DMS 273 treated with DMSO at 0.1 percent for 48 hours (cell line): ENCODE data around the gene SEC61B.
"Not testable (repeated sequence)": the region's sequence is repeated elsewhere in the genome, so short reads cannot be mapped to it uniquely, and the experiment has no call there.

ENCODE experiments used
- DNase-seq: peaks from one replicate; lab custom pipeline; 2025; lab: John Stamatoyannopoulos, UW

SEC61B gene

GRCh38 chr9:99192786-99193465 lies 29.2 kb upstream of the SEC61B start:
- no peak for DNase-seq

GRCh38 chr9:99193466-99193821 lies 28.6 kb upstream of the SEC61B start:
- no peak for DNase-seq

DNA sequence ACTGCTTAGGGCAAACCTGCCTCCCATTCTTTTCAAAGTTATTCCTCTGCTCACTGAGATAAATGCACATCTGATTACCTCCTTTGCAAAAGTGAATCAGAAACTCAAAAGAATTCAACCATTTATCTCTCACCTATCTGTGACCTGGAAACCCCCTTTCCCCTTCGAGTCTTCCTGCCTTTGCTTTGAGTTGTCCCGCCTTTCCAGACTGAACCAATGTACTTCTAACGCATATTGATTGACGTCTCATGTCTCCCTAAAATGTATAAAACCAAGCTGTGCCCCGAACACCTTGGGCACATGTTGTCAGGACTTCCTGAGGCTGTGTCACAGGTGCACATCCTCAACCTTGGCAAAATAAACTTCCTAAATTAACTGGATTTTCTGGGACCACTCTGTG lies 25.6 kb upstream of the SEC61B start:
- DNase-seq: not testable (repeated sequence)

DNA sequence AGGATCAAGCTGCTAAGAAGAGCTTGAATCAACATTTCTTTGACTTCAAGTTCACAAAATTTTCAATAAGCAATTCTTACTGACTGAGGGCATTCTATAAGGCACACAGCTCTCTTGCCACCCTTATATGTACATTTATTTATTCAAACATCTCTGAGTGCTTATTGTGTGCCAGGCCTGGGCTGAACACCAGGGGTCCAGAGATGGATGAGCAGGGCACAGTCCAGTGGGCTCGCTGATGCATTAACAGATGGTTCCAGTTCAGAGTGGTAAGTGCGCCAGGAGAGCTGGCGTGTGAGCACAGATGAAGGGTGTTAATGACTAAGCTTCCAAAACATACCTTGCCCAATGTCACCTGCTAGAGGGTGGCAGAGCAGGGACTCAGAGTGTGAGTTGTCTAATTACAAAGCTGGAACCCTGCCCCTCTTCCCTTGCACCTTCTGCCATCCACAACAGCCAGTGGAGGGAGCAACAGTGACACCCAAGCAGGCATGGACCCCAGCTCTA lies 24.9 kb upstream of the SEC61B start:
- DNase-seq: peak; percentile 4

- DNase-seq: no peak
Observed at GRCh38 chr9:99197987-99198386, 24.1 kb upstream of the SEC61B start.

DNA sequence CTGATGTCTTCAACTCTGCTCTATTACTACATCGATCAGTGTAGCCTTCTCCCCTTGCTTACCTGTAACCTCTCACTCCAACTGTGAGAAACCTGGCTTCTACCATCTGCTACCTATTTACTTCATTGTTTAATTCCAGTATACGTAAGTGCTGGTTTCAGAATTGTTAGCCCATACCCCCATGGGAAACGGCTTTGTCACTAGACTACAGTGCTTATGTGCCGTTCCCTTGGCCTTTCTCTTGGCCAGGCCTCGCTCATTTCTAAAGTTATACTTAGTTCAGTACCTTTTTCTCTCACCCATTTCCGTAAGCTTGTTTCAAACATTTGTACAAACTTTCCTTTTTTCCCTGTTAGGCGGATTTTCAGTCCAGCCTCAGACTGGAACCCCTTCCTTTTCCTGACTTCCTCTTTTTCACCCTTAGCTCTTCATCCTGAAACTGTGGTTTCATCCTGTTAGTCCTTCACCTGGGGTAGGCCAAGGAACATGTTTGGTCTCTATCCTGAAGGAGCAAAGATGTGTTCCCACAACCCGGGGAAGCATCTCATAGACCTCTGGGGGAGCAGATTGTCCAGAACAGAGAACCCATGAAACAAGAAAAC lies 22.0 kb upstream of the SEC61B start:
- DNase-seq: peak; percentile 33

GRCh38 chr9:99201603-99202002 lies 20.5 kb upstream of the SEC61B start:
- no peak for DNase-seq

DNA sequence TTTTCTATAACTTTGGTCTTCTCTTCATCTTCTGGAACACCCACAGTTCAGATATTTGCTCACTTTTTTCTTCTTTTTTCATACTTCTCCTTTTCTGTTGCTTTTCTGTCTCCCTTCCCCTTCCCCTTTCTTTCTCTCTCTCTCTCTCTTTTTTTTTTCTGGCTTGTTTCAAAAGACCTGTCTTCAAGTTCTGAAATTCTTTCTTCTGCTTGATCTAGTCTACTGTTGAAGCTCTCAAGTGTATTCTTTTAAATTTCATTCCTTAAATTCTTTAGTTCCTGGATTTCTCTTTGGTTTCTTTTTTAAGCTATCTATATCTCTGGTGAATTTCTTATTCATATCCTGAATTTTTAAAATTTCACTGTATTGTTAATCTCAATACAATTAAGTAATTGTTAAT lies 11.5 kb upstream of the SEC61B start:
- no peak for DNase-seq

GRCh38 chr9:99211746-99212145 lies 10.3 kb upstream of the SEC61B start:
- no peak for DNase-seq

DNA sequence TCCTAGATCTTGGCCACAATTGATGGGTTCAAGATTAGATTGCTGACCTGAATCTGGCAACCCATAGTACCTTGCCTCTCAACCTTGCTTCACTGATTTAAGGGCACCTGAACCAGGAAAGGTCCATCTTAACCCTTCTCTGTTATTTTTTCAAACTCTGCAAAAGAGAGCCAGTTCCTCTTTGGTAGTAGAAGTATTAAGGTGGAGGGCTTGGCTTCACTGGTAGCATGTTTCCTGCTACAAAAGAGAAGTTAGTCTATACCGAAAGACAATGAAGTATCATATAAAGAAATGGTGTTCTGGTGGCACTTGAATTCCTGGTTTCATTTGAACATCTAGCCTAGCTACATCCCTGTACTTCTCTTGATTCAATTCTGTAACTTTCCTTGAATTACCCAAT lies 8.9 kb upstream of the SEC61B start:
- no peak for DNase-seq

DNA sequence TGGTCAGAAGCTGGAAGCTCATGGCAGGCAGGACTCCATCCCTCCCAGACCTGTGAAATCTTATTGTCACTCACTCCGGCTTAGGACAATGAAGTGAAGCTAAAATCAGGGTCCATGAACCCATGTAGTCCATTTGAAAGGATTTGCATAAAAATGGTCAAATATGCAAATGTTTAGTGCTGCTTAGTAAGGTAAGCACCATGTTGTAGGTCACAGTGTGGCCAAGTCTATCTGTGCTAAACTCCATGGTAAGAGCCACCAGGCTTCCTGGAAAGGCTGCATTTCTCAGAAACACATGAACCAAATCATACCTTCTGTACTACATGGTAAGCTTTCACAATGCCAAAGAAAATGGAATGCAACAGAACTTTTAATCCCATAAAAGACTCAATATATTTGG lies 6.0 kb upstream of the SEC61B start:
- DNase-seq: no peak

GRCh38 chr9:99220011-99220410 lies 2.1 kb upstream of the SEC61B start:
- DNase-seq: no peak

GRCh38 chr9:99221266-99221620 lies 839 bp upstream of the SEC61B start:
- DNase-seq: no peak

GRCh38 chr9:99222416-99223270 lies 561 bp downstream of the SEC61B start:
- DNase-seq: no peak

- DNase-seq: no peak
Observed at GRCh38 chr9:99224445-99224844, 2.4 kb downstream of the SEC61B start.

DNA sequence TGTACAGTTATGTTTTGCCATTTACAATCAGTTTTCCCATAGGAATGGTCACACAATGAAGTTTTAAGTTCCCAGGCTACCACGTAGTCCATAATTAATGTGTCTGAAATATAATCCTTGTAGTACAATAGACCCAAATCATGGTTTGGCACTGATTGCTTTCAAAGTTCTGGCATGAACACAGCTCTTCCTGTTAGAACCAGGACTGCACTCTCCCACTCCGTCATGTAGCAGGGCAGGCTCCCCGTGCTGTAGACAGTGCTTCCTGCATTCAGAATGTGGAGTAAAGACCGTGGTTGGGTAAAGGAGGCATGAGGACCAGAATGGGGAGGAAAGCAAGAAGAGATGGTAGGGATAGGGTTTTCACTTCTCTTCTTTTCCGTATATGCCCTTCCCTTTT lies 4.0 kb downstream of the SEC61B start:
- no peak for DNase-seq

DNA sequence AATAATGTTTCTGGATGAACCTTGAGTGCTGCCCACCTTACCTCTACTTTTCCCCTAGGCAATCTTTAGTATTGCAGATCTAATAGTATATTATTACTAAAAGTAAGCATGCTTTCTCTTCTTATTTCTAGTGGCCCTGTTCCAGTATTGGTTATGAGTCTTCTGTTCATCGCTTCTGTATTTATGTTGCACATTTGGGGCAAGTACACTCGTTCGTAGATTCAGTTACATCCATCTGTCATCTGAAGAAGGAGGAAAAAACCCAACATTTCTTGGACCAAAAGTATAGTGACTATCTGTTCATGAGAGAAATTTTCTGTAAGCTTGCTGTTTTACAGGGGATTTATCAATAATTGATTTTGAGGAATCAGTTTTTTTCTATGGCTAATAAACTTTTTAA lies 8.1 kb downstream of the SEC61B start:
- DNase-seq: no peak

- DNase-seq: no peak
Observed at GRCh38 chr9:99231711-99232110, 9.6 kb downstream of the SEC61B start.

DNA sequence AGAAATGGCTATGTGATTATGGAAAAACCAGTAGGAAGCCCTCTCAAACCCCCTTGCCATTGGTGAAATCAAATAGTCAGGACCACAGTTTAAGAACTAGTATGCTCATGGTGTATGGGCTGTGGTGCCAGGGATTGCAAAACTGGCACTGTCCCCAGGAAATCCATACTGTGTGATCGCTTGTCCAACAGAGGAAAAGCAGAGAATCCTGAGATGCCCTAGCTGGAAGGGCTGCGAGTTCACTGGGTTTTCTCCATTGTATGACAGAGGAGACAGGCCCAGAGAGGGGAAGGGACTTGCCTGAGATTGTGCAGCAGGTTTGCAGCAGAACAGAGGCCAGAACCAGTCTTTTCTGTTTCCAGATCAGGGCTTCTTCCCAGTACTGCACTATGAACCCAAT lies 12.5 kb downstream of the SEC61B start:
- DNase-seq: no peak

DNA sequence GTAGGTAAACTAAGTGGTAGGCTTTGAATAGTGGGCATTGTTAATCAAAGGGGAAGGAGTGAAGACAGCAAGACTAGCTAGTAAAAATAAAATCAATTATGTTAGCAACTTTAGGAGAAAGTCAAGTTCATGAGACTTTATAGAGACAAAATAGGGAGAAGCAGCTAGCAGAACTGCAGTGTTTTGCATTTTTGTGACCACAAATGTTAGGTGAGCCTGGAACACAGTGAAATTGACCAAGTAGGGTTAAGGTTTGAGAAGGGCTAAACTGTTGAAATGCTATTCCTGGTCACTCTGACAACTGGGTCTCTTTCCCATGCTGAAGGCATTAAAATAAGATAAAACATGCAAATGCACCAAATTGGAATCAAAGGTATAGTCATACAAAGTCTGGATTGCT lies 13.0 kb downstream of the SEC61B start:
- no peak for DNase-seq

DNA sequence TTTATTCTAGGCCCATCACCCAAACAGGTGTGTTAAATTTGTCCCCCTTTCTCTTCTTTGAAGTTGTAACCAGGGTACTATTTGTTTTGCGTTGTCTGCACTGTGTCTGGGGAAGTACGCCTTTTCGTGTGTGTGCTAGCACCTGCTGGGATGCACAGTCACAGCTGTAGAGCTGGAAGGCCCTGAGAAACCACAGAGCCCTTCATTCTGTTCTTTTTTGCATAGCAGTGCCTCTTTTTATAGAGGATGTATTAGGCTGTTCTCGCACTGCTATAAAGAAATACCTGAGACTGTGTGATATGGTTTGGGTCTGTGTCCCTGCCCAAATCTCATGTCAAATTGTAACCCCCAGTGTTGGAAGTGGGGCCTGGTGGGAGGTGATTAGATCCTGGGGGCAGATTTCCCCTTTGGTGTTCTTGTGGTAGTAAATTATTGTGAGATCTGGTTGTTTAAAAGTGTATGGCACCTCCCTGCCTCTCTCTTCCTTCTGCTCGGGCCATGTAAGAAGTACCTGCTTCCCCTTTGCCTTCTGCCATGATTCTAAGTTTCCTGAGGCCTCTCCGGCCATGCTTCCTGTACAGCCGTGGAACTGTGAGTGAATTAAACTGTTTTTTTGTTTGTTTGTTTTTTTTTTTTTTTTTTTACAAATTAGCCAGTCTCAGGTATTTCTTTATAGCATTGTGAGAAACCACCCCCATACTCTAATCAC lies 14.0 kb downstream of the SEC61B start:
- DNase-seq: no peak

DNA sequence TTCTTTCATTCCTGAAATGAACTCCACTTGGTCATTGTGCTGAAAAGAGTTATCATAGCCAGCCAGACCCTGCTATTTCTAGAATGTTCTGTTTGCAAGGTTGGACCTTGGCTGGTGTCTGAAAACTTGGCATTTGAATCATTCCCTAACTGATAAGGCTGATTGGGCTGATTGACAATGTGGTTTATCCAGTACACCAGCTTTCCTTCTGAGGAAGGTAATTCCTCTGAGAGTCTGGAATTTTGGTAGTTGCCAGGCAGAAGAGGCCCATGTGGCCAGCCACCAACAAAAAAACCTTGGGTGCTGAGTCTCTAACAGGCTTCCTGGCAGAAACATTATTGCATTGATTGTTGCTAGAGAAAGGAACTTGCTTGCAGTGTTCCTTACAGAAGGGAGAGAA lies 15.3 kb downstream of the SEC61B start:
- no peak for DNase-seq

DNA sequence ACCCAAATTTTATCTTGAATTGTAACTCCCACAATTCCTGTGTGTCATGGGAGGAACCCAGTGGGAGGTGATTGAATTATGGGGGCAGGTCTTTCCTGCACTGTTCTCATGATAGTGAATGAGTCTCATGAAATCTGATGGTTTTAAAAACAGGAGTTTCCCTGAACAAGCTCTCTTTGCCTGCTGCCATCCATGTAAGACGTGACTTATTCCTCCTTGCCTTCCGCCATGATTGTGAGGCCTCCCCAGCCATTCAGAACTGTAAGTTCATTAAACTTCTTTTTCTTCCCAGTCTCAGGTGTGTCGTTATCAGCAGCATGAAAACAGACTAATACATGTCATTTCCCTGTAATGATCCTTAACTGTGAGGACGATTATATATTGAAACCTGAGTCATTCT lies 15.8 kb downstream of the SEC61B start:
- DNase-seq: not testable (repeated sequence)
